Dendritic cell treated with granulocyte-macrophage colony-stimulating factor and Interleukin-4, amounts not matched to agents 40 ng/mL and 50 ng/mL, for 4 days (primary cell): Measurements from ENCODE around the gene EZR.
"Not testable (repeated sequence)": the region's sequence is repeated elsewhere in the genome, so short reads cannot be mapped to it uniquely, and the experiment has no call there.

Experiments
- H3K27ac Mint-ChIP-seq: one replicate; pipeline ENCODE4 v1.8.0; 2022; ENCODE audit warnings: mild to moderate bottlenecking, mixed read lengths
- H3K27me3 Mint-ChIP-seq: one replicate; pipeline ENCODE4 v1.8.0; 2022; ENCODE audit warnings: mild to moderate bottlenecking, mixed read lengths
- H3K36me3 Mint-ChIP-seq: one replicate; pipeline ENCODE4 v1.8.0; 2022; ENCODE audit warnings: low read depth, mixed read lengths
- H3K4me1 Mint-ChIP-seq: one replicate; pipeline ENCODE4 v1.8.0; 2022; ENCODE audit warnings: low read depth, mixed read lengths
- H3K4me3 Mint-ChIP-seq: one replicate; pipeline ENCODE4 v1.8.0; 2022; ENCODE audit warnings: mild to moderate bottlenecking, moderate library complexity, mixed read lengths
- H3K9me3 Mint-ChIP-seq: one replicate; pipeline ENCODE4 v1.8.0; 2022; ENCODE audit warnings: mixed read lengths
- intact Hi-C: fragments of 100-400 bp; cut with micrococcal nuclease; formaldehyde crosslinking; loops from one replicate; pipeline ENCODE4 v1.15.0; 2022

Gene EZR

GRCh38 chr6:158835616-158836221 lies 16.6 kb upstream of the EZR start:
- Mint-ChIP-seq H3K27ac (peak overlapping the region; percentile 25), H3K4me3 (no peak overlapping the region), H3K36me3 (no peaks in the 10 kb centered on the region), H3K4me1 (peaks cover 38% of the 10 kb centered on the region), H3K27me3 (peaks cover 24% of the 10 kb centered on the region), H3K9me3 (no peaks in the 10 kb centered on the region)
- intact Hi-C loops, result no loop called here

- Mint-ChIP-seq H3K36me3 (no peaks in the 10 kb centered on the region), H3K4me1 (peaks cover 38% of the 10 kb centered on the region), H3K4me3 (no peak overlapping the region), H3K27me3 (peaks cover 21% of the 10 kb centered on the region), H3K27ac (peak overlapping the region; percentile 8), H3K9me3 (no peaks in the 10 kb centered on the region)
- intact Hi-C loops, result no loop called here
Measured at GRCh38 chr6:158834675-158835385, 15.7 kb upstream of the EZR start.

- H3K27me3 Mint-ChIP-seq, result peaks cover 21% of the 10 kb centered on the region
- H3K27ac Mint-ChIP-seq, intact Hi-C loops, H3K4me3 Mint-ChIP-seq, H3K9me3 Mint-ChIP-seq, H3K36me3 Mint-ChIP-seq: not testable (repeated sequence)
- peaks cover 32% of the 10 kb centered on the region for H3K4me1 Mint-ChIP-seq
Measured at GRCh38 chr6:158832807-158833206, 13.6 kb upstream of the EZR start.

- Mint-ChIP-seq H3K36me3 (no peaks in the 10 kb centered on the region), H3K27me3 (peaks cover 19% of the 10 kb centered on the region), H3K4me1 (peaks cover 35% of the 10 kb centered on the region), H3K9me3 (no peaks in the 10 kb centered on the region), H3K27ac (no peak overlapping the region), H3K4me3 (no peak overlapping the region)
- intact Hi-C loops, result no loop called here
Measured at GRCh38 chr6:158832026-158832425, 12.9 kb upstream of the EZR start.

GRCh38 chr6:158831571-158831970 lies 12.4 kb upstream of the EZR start:
- peaks cover 17% of the 10 kb centered on the region for H3K27me3 Mint-ChIP-seq
- no peak overlapping the region for H3K27ac Mint-ChIP-seq
- no peak overlapping the region for H3K4me3 Mint-ChIP-seq
- H3K4me1 Mint-ChIP-seq, result peaks cover 35% of the 10 kb centered on the region
- no peaks in the 10 kb centered on the region for H3K9me3 Mint-ChIP-seq
- H3K36me3 Mint-ChIP-seq, result no peaks in the 10 kb centered on the region
- intact Hi-C loops, result no loop called here

- Mint-ChIP-seq H3K4me1 (peaks cover 41% of the 10 kb centered on the region), H3K4me3 (no peak overlapping the region), H3K36me3 (no peaks in the 10 kb centered on the region), H3K9me3 (no peaks in the 10 kb centered on the region), H3K27me3 (peaks cover 20% of the 10 kb centered on the region), H3K27ac (no peak overlapping the region)
- intact Hi-C loops, result no loop called here
Measured at GRCh38 chr6:158830736-158831135, 11.6 kb upstream of the EZR start.

GRCh38 chr6:158828807-158829206 lies 9.6 kb upstream of the EZR start:
- Mint-ChIP-seq H3K4me3 (no peak overlapping the region), H3K27ac (no peak overlapping the region), H3K4me1 (peaks cover 31% of the 10 kb centered on the region), H3K27me3 (peaks cover 11% of the 10 kb centered on the region), H3K9me3 (no peaks in the 10 kb centered on the region), H3K36me3 (no peaks in the 10 kb centered on the region)
- intact Hi-C loops, result no loop called here

GRCh38 chr6:158826819-158827501 lies 7.8 kb upstream of the EZR start:
- Mint-ChIP-seq H3K27ac (peak overlapping the region; percentile 62), H3K27me3 (peaks cover 11% of the 10 kb centered on the region), H3K9me3 (no peaks in the 10 kb centered on the region), H3K36me3 (no peaks in the 10 kb centered on the region), H3K4me1 (peaks cover 27% of the 10 kb centered on the region), H3K4me3 (no peak overlapping the region)
- intact Hi-C loops, result loop anchor here (2.0 kb wide), 1 partner anchor 22 kb away; no protein-coding TSS in a partner anchor

GRCh38 chr6:158825951-158826306 lies 6.8 kb upstream of the EZR start:
- Mint-ChIP-seq H3K4me1 (peaks cover 24% of the 10 kb centered on the region), H3K4me3 (no peak overlapping the region), H3K36me3 (no peaks in the 10 kb centered on the region), H3K9me3 (no peaks in the 10 kb centered on the region), H3K27ac (peak overlapping the region; percentile 62), H3K27me3 (peaks cover 10% of the 10 kb centered on the region)
- intact Hi-C loops, result loop anchor here (2.0 kb wide), 1 partner anchor 23 kb away; no protein-coding TSS in a partner anchor

- Mint-ChIP-seq H3K27me3 (peaks cover 10% of the 10 kb centered on the region), H3K27ac (peak overlapping the region; percentile 62), H3K4me1 (peaks cover 24% of the 10 kb centered on the region), H3K4me3 (no peak overlapping the region), H3K9me3 (no peaks in the 10 kb centered on the region), H3K36me3 (no peaks in the 10 kb centered on the region)
- intact Hi-C loops, result no loop called here
Measured at GRCh38 chr6:158825038-158825950, 6.1 kb upstream of the EZR start.

- intact Hi-C loops, H3K4me3 Mint-ChIP-seq, H3K9me3 Mint-ChIP-seq, H3K36me3 Mint-ChIP-seq, H3K27ac Mint-ChIP-seq: not testable (repeated sequence)
- H3K4me1 Mint-ChIP-seq, result peaks cover 24% of the 10 kb centered on the region
- H3K27me3 Mint-ChIP-seq, result peaks cover 10% of the 10 kb centered on the region
Measured at GRCh38 chr6:158823616-158824015, 4.4 kb upstream of the EZR start.

- H3K36me3 Mint-ChIP-seq, result peaks cover 29% of the 10 kb centered on the region
- peaks cover 3% of the 10 kb centered on the region for H3K27me3 Mint-ChIP-seq
- no peaks in the 10 kb centered on the region for H3K9me3 Mint-ChIP-seq
- peak overlapping the region; percentile 96 for H3K4me3 Mint-ChIP-seq
- peak overlapping the region; percentile 90 for H3K27ac Mint-ChIP-seq
- H3K4me1 Mint-ChIP-seq, result peaks cover 24% of the 10 kb centered on the region
- intact Hi-C loops, result loop anchor here (5.0 kb wide), 1 partner anchor 32 kb away; no protein-coding TSS in a partner anchor
Measured at GRCh38 chr6:158819977-158820622, 932 bp upstream of the EZR start.

GRCh38 chr6:158818581-158819212 lies 471 bp downstream of the EZR start:
- Mint-ChIP-seq H3K27ac (peak overlapping the region; percentile 90), H3K9me3 (no peaks in the 10 kb centered on the region), H3K4me1 (peaks cover 38% of the 10 kb centered on the region), H3K36me3 (peaks cover 44% of the 10 kb centered on the region), H3K4me3 (peak overlapping the region; percentile 96), H3K27me3 (peaks cover 3% of the 10 kb centered on the region)
- intact Hi-C loops, result loop anchor here (1.0 to 5.0 kb wide), 2 partner anchors 34 to 51 kb away; no protein-coding TSS in a partner anchor
